HG03039 (cell line): ENCODE measurements around the gene GET3.
"Not testable (repeated sequence)": the region's sequence is repeated elsewhere in the genome, so short reads cannot be mapped to it uniquely, and the experiment has no call there.

ENCODE experiments used
- ATAC-seq: cut with Tn5 transposase; IDR thresholded peaks from one replicate; pipeline ENCODE4 v1.9.1; 2021; ENCODE audit warnings: mild to moderate bottlenecking, moderate library complexity; ENCODE audit not compliant: unreplicated experiment

The GET3 gene

GRCh38 chr19:12715102-12715501 is 22.2 kb upstream of the GET3 start:
- no peak for ATAC-seq

- no peak for ATAC-seq
Measured at GRCh38 chr19:12715929-12716328, 21.4 kb upstream of the GET3 start.

GRCh38 chr19:12720296-12720695 is 17.0 kb upstream of the GET3 start:
- ATAC-seq: no peak

DNA sequence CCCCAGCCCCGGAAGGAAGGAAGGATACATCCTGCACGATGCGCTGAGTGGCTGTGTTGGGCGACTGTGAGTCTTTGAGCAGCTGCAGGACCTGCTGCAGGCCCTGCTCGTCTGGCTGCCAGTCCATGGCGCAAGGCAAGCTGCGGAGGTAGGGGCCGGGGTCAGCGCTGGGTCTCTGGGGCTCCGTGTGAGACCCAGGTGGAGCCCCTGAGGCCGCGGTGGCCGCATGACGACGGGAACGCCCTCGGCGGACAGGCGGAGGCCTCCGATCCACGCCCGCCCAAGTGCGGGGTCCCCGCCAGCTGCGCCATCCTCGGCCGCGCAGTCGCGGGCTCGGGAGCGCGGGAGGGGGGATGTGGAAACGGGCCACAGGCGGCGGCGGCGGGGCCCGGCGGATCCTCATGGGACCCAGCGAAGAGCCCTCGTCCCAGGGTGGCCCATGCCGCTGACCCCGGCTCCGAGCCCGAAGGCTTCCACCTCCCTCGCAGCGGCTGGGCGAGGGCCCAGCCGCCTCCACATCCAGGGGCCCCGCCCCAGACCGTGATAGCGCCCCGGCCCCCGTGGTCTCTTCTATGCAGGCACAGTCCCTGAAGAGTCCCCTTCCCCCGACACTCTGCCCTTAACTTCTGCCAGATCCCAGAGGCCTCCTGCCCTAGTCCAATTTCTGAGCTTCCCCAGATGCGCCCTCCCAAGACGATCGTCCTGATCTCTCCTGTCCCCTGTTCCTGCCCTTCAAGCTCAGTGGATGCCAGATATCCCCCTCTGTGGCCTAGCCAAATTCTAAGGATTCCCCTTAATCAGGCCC is 16.2 kb upstream of the GET3 start:
- ATAC-seq: no peak

DNA sequence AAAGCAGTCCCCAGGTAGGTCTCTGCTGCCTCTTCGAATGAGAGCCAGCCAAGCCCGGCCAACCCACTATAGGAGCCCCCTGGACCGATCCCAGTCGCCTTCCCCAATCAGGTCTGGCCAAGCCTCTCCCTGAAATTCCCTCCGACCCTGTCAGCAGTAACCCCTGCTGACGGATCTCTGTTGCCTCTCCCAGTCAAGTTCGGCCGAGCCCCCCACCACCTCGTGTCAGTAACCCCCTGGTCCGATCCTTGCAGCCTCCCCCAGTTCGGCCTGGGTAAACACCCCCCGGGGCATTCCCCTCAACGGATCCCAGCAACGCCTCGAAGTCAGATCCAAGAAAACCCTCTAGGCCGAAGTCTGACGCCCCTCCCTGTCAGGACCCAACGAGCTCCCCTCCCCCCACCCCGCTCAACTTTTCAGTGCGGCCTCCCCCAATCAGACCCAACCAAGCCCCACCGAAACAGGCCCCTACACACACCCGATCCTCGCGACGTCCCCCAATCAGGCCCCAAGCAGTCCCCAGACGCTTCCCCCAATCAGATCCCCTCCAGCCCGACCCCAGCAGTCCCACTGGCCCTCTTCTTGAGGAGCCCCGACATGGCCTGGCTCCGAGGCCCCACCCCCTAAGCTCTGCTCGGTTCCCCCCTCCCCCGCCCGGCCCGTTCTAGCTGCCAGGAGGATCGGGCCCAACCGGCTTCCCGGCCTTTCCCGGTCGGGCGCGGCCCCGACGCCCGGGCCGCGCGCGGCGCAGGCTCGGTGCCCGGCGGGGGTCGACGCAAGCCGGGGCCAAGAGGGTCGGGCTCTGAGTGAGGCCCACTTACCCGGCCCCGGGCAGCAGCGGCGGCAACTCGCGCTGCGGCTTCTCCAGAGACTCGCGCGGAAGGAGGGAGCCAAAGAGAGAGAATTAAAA is 15.4 kb upstream of the GET3 start:
- ATAC-seq: no peak

DNA sequence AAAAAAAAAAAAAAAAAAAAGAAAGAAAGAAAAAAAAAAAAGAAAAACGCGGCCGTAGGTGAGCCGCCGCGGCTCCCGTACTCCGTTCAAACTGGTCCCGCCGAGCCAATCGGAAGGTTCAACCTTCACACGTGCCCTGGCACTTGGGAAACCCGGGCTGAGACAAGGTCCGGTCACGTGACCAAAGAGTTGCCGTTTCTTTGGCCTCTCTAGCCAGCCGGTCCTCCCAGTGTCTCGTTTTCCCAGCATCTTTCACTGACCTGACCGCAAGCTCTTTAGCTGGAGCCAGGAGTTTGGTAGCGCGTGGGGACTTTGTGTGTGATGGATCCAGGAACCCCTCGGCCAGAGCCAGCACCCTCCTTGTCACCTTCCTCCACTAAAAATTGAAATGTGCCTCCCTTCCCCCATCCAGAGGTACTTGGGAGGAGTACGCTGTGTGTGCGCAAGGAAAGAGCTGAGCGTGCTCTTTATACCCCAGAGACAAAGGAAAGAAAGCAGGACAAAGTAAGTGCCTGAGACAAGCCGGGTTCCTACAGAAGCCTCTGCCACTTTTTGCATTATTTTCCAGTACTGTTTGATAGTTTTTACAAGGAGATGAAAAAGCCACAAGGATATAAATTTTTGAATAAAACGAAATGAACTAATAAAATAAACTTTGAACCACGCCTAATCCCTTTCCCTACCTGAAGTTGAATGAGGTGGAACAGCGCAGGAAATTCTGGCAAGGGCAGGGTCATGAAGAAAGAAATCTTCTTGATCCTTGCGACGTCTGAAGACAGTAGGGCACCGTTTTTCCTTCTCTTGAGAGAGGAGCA is 14.5 kb upstream of the GET3 start:
- ATAC-seq: peak; percentile 66

- ATAC-seq: no peak
Measured at GRCh38 chr19:12723381-12723640, 14.0 kb upstream of the GET3 start.

- ATAC-seq: no peak
Measured at GRCh38 chr19:12723641-12724426, 13.5 kb upstream of the GET3 start, which contains the start of gene TNPO2. Gene TNPO2 (minus strand): TSS chr19:12723932. CDS start chr19:12720977, 2,955 bp downstream.

- not testable (repeated sequence) for ATAC-seq
Measured at GRCh38 chr19:12725612-12726011, 11.7 kb upstream of the GET3 start.

GRCh38 chr19:12726988-12727316 is 10.3 kb upstream of the GET3 start:
- ATAC-seq: no peak

GRCh38 chr19:12727745-12728433 is 9.4 kb upstream of the GET3 start:
- ATAC-seq: no peak

- ATAC-seq: no peak
Measured at GRCh38 chr19:12730064-12730463, 7.2 kb upstream of the GET3 start.

DNA sequence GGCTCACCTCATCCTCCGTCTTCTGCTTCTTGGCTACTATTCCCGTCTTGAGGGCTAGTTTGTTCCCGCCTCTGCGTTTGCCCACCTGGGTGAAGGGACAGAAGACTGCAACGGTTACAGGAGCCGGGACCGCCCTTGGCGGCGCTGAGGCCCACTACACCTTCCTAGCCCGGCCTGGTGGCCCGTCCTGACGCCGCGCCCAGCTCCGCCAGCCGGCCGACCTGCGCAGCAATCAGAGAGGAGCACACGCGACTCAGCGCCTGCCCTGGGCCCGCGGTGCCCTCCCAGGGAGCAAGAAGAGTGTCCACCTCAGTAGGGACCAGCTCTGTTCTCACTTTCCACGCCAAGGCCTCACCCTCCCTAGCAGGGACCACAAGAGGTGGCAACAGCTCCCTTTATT is 6.0 kb upstream of the GET3 start:
- no peak for ATAC-seq

GRCh38 chr19:12733369-12734214 is 3.7 kb upstream of the GET3 start:
- ATAC-seq: no peak

DNA sequence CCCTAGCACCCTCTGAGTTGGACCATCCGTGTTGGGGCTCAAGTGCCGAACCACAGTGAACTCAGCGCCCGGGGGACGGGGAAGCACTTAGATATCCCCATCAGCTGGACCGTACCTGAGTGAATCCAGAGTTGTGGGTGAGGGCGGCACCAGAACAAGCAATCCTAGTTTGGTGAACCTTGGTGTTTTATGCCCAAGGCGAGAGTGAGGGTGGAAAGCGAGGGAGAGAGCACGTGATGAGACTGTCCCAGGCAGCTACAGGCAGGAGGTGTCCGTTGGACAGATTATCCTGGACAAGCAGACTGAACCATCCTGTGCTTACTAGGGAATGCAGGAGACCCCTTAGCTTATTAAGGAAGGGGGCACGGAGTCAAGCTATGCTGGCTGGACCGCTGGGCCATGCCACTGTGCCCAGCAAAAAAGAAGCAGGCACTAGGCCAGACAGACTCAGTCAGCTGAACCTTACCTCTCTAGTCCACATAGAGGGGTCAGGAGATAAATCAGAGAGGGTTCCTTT is 596 bp downstream of the GET3 start:
- ATAC-seq: no peak

DNA sequence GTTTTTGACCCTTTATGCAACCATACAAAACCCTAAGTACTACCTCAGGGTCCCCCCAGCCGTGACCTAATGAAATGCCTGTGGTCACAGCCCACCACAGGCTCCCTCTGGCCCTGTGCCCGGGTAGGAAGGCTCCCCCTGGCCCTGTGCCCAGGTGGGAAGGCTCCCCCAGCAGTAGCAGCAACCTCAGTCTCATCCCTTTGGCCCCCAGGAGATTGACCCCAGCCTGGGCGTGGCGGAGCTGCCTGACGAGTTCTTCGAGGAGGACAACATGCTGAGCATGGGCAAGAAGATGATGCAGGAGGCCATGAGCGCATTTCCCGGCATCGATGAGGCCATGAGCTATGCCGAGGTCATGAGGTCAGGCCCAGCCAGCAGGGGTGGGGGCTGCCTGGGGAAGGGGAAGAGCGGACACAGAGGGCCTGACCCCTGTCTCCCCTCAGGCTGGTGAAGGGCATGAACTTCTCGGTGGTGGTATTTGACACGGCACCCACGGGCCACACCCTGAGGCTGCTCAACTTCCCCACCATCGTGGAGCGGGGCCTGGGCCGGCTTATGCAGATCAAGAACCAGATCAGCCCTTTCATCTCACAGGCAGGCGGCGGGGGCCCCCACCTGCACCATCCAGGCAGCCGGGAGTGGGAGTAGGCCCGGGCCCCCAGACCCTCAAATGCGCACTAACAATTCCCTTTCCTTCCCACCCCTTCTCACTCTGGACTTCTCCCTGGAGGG is 8.0 kb downstream of the GET3 start:
- no peak for ATAC-seq

- no peak for ATAC-seq
Measured at GRCh38 chr19:12748489-12748888, 11.2 kb downstream of the GET3 start.

- ATAC-seq: no peak
Measured at GRCh38 chr19:12749938-12750521, 12.7 kb downstream of the GET3 start.
